ENCODE data around the gene THEM5.
"Not testable (repeated sequence)": the region's sequence is repeated elsewhere in the genome, so short reads cannot be mapped to it uniquely, and the experiment has no call there.

The THEM5 gene

GRCh38 chr1:151853411-151853943 lies at the start of gene THEM5:
TSS of gene THEM5 (minus strand) at chr1:151853712. CDS start at chr1:151853565, 147 bp downstream.
- DNase-seq (no peak), ATAC-seq (no peak)

- DNase-seq (no peak), ATAC-seq (no peak)
These were observed 49.3 kb upstream of the THEM5 start for GRCh38 chr1:151902858-151903257.

GRCh38 chr1:151900804-151901203 lies 47.3 kb upstream of the THEM5 start:
- ATAC-seq, DNase-seq: not testable (repeated sequence)

DNA sequence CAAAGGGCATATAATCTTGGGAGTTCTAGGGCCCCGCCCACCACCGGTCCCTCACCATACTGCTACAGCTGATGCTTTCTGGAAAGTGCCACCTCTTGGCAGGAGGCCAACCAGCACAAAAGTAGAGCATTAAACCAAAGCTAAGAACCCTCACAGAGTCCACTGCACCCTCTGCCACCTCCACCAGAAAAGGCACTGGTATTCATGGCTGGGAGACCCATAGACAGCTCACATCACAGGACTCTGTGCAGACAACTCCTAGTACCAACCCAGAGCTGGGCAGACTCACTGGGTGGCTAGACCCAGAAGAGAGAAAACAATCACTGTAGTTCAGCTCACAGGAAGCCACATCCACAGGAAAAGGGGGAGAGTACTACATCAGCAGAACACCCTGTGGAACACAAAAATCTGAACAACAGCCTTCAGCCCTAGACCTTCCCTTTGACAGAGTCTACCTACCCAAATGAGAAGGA lies 45.0 kb upstream of the THEM5 start:
- ATAC-seq, result peak; percentile 57
- no peak for DNase-seq

GRCh38 chr1:151897991-151898431 lies 44.5 kb upstream of the THEM5 start:
- no peak for ATAC-seq
- no peak for DNase-seq

DNA sequence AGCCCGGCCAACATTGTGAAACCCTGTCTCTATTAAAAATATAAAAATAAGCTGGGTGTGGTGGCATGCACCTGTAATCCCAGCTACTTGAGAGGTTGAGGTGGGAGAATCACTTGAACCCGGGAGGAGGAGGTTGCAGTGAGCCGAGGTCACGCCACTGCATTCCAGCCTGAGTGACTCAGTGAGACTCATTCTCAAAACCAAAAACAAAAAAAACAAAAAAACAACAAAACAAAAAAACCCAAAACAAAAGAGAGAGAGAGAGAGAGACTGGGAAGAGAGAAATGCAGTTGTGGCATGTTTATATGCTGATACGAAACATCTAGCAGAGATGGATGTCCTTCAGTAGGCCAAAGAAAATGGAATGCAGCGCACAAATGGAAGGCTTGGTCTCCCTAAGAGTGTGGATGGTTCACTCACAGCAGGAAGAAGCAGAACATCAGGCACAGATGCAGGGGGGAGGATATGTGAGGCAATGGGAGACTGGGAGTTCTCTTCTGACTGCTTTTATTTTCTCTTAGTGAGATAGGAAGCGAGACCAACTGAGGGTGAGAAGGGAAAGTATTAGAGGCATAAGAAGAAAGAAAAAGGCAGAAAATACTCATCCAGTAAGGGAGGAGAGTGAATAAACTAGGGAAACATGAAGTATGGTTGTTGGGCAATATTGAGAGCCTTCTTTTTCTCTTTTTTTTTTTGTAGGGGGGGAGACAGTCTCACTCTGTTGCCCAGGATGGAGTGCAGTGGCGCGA lies 39.8 kb upstream of the THEM5 start:
- DNase-seq (no peak), ATAC-seq (no peak)

GRCh38 chr1:151892190-151892589 lies 38.7 kb upstream of the THEM5 start:
- DNase-seq (no peak), ATAC-seq (no peak)

DNA sequence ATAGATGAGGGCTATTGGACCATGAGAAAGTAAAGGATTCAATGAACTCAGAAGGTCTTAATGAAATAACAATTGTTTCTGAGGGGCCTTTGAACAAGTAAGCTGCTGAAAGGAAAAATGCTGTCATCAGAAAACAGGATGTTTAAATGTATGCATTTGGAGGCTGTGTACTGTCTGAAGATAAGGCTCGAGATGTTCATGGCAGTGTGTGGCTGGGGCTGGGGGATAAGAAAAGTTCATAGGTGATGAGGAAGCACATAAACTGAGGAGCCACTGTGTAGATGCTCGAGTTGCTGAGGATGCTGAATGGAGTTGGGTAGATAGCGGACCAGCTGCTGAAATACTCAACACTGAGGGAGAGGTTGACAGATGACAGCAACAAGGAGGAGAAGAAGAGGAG lies 38.0 kb upstream of the THEM5 start:
- no peak for DNase-seq
- ATAC-seq, result no peak

DNA sequence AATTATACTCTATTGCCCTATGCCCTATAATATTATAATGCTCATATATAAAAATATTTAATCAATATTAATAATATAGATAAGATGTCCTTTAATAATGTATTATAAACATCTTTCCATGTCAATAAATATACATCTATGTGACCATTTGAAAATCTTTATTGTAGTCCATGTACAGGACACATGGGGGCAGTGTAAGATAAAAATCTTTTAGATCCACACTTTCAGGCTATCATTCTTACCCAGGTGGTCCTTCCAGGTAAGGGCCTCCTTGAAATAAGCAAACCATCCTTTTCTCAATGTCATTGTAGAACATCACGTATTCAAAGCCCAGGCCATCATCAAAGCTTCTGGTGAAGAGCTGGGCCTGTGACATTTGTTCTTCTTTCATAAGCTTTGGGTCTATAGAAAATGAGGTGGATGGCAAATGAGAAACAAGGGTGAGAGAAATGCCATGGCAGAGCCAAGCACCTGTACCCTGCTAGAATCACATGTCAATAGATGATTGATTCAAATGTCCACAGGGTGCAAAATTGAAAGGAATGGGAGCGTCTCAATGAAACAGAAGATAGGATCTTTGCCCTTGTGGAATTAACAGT lies 35.6 kb upstream of the THEM5 start:
- ATAC-seq, result no peak
- DNase-seq, result no peak

DNA sequence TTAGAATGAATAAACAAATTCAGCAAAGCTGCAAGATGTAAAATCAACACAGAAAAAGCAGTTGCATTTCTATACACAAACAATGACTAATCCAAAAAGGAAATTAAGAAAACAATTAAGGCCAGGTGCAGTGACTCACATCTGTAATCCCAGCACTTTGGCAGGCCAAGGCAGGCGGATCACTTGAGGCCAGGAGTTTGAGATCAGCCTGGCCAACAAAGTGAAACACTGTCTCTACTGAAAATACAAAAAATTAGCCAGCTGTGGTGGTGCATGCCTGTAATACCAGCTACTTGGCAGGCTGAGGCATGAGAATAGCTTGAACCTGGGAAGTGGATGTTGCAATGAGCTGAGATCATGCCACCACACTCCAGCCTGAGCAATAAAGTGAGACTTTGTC lies 33.5 kb upstream of the THEM5 start:
- no peak for ATAC-seq
- no peak for DNase-seq

DNA sequence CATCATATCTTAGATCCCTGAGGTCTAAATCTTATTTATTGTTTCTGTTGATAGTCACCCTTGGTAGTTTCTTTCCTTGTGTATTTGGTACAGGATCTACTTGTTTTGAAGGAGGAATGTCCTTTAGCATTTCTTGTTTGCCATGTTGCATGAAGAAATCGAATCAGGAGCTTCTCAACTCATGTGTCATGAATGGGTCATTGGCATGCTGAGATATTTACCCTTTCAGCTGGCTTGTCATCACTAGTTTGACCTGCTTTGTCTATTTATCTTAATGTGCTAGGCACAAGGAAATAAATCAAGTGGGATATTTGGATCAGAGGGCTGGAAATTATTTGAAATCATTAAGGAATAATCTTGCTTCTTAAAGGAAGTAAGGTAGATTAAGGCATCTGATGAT lies 32.0 kb upstream of the THEM5 start:
- ATAC-seq (no peak), DNase-seq (no peak)

- not testable (repeated sequence) for ATAC-seq, DNase-seq
These were observed 31.4 kb upstream of the THEM5 start for GRCh38 chr1:151884879-151885278.

DNA sequence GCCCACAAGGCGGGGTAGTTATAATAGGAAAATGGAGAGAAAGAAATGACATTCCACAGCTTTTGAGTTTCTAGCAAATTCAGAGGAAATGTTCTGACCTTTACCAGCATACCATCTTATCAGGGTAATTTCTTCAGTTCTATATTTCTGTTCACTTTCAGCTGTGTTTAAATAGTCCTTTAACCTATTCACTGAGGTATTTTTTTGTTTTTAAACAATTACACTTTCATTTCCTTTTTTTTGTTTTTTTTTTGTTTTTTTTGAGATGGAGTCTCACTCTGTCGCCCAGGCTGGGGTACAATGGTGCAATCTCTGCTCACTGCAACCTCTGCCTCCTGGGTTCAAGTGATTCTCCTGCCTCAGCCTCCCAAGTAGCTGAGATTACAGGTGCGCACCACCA lies 30.9 kb upstream of the THEM5 start:
- not testable (repeated sequence) for DNase-seq, ATAC-seq

- ATAC-seq, DNase-seq: not testable (repeated sequence)
These were observed 30.4 kb upstream of the THEM5 start for GRCh38 chr1:151883898-151884297.

DNA sequence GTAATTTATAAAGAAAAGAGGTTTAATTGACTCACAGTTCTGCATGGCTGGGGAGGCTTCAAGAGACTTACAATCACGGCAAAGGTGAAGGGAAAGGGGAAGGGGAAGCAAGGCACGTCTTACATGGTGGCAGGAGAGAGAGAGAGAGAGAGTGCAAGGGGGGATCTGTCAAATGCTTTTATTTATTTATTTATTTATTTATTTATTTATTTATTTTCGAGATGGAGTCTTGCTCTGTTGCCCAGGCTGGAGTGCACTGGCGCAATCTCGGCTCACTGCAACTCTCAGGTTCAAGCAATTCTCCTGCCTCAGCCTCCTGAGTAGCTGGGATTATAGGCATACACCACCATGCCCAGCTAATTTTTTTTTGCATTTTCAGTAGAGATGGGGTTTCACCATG lies 29.4 kb upstream of the THEM5 start:
- ATAC-seq, DNase-seq: not testable (repeated sequence)

- ATAC-seq (no peak), DNase-seq (no peak)
These were observed 29.0 kb upstream of the THEM5 start for GRCh38 chr1:151882466-151882865.

DNA sequence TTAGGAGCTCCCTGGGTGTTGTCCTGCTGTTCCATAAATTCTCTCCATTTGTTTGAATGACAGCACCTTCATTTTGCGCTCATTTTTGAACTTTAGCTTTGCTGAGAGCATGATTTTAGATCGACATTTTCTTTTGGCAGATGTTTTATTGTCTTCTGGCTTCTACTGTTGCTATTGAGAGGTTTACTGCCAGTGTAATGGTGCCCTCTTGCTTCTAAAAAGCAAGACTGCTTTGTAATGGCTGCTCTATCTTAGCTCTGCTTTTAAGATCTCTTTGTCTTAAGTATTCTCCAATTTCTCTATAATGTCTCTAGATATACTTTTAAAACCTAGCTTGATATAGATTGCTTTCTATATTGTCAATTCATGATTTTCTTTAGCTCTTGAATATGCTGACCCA lies 28.0 kb upstream of the THEM5 start:
- no peak for ATAC-seq

DNA sequence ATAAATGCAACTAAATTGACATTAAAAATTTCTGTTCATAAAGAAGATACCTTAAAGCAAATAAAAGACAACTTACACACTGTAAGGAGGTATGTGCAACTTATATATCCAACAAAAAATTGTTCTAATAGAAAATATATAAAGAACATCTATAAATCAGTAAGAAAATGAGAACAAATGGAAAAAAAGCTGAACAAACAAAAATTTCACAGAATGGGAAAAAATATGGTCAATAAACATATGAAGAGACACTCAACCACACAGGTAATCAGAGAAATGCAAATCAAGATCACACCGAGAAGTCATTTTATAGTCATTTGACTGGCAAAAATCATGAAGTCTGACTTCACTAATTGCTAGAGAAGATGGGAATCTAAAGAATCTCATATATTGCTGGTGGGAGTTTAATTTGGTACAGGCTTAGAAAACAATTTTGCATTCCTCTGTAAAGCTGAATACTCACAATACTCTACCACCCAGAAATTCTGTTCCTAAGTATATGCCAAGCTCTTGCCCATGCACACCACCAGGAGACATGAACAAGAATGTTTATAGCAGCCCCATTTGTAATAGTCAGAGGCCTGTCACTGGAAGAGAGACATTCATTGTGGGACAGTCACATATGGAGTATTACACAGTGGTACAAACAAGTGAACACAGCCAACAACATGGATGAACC lies 22.0 kb upstream of the THEM5 start:
- ATAC-seq (no peak), DNase-seq (no peak)

More for the DNA sequence above, 28.0 kb upstream of the THEM5 start:
- no peak for DNase-seq

DNA sequence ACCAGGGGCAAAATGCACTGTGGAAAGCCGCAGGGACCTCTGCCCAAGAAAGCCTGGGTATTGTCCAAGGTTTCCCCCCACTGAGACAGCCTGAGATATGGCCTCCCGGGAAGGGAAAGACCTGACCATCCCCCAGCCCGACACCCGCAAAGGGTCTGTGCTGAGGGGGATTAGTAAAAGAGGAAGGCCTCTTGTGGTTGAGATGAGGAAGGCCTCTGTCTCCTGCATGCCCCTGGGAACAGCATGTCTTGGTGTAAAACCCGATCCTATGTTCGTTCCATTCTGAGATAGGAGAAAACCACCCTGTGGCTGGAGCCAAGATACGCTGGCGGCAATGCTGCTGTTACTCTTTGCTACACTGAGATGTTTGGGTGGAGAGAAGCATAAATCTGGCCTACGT lies 19.3 kb upstream of the THEM5 start:
- DNase-seq, ATAC-seq: not testable (repeated sequence)

DNA sequence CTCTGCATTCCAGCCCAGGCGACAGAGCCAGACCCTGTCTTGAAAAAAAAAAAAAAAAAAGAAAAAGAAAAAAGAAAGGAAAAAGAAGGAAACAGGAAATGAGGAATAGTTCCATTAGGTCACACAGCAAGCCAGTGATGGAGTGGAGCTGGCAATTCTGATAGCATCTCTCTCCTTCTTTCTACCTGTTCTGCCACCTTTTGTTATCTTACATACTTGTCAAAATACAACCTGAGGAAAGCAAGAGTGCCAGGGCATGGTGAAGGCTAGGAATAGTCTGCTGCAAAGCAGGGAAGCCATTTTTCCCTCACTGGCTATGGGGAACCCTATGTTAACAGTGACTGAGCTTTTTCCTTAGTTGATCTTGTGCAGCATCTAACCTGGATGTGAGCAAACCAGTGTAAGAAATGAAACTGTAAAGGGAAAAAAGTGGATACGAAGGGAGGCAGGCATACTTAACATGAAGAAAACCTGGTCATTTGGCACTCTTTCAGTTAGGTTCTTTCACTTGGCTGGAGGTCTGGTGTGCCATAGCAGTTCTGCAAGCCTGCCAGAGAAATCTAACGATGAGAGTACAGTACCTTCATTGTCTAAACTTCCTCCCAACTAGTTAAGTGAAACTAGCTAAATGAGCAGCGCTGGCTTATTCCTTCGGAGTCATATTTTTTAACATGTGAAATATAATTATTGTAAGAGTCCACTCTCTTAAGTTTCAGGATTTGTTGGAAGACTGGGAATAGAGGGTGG lies 17.9 kb upstream of the THEM5 start:
- DNase-seq (no peak), ATAC-seq (no peak)

DNA sequence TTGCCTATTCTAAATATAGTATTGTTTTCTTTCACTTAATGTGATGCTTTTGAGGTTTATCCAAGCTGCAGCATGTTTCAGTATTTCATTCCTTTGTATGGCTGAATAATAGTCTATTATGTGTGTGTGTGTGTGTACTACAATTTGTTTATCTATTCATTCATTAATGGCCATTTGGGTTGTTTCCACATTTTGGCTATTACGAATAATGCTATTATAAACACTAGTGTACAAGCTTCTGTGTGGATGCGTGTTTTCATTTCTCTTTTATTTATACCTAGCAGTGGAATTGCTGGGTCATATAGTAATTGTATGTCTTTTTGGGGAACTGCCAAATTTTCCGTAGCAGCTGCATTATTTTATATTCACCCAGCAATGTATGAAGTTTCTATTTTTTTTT lies 15.0 kb upstream of the THEM5 start:
- DNase-seq (no peak), ATAC-seq (no peak)

Measured in stimulated activated naive CD8-positive, alpha-beta T cell treated with anti-CD3 and anti-CD28 coated beads, Interleukin-15, Interleukin-2, amounts not matched to agents 100 U/mL and 50 U/mL, for 24 hours (primary cell).